Measurements from ENCODE around the gene GMEB2. TPM values are rescaled to one million over a fixed set of nuclear protein-coding genes. Genes with fewer than 3 reads are reported as not detected.

Gene GMEB2
- total and polyA plus RNA-seq, 10 of the 15 experiments (the other 5 are each of a cell fraction or from before 2014, with no cell fraction given) = 0.08 to 15.1 (median 6.9) TPM

GRCh38 chr20:63668351-63668750 is 41.5 kb upstream of the GMEB2 start (continued):
- TF ChIP-seq USF1 (IDR thresholded peaks at IDR 0.05; ENCODE audit: borderline replicate concordance, extremely low read length, insufficient read depth, low read depth, low read length) (no peak), TARDBP (IDR thresholded peaks at IDR 0.05; ENCODE audit: borderline replicate concordance) (no peak)

GRCh38 chr20:63667858-63668257 is 41.0 kb upstream of the GMEB2 start:
- Histone ChIP-seq H3K4me1 (ENCODE audit: control insufficient read depth, insufficient read depth, low read length) (no peaks in the 10 kb centered on the region), H3K79me2 (ENCODE audit: control insufficient read depth, insufficient read depth, low read length) (no peaks in the 10 kb centered on the region), H3K36me3 (ENCODE audit: control insufficient read depth in 2 of 2, insufficient read depth in 2 of 2, low read length in 1 of 2) (peaks cover 8 to 16% of the 10 kb centered on the region in 2 experiments; a peak in 3 of 4 replicates), H4K20me1 (ENCODE audit: control insufficient read depth, insufficient read depth) (no peaks in the 10 kb centered on the region), H3K9me3 (replicated peaks; ENCODE audit: control insufficient read depth, insufficient read depth, low read length) (no peaks in the 10 kb centered on the region), H3K9ac (ENCODE audit: control insufficient read depth, insufficient read depth, low read length) (no peak overlapping the region), H3K4me3 (no peak overlapping the region), H3K27ac (ENCODE audit: control insufficient read depth, insufficient read depth) (no peak overlapping the region), H2AFZ (ENCODE audit: control insufficient read depth, low read depth, low read length) (no peak overlapping the region), H3K27me3 (replicated peaks in 1 of 2; ENCODE audit: control insufficient read depth in 2 of 2, insufficient read depth in 2 of 2, low read length in 1 of 2) (no peaks in the 10 kb centered on the region), H3K4me2 (ENCODE audit: control insufficient read depth, insufficient read depth) (no peak overlapping the region)
- ChIA-PET CTCF (no interaction called here), POLR2A (no interaction called here), RAD21 (ENCODE audit: unreplicated experiment) (no interaction called here), SMC1A (ENCODE audit: uncharacterized antibody, unreplicated experiment) (no interaction called here)
- in situ Hi-C loops (cut with MboI) = no loop called here
- TF ChIP-seq CBX3 (IDR thresholded peaks at IDR 0.05; ENCODE audit: borderline replicate concordance, low read depth) (no peak), BCLAF1 (IDR thresholded peaks at IDR 0.05) (no peak)
- no peak for FAIRE-seq
- 84% methylated on average over 10 of the region's 16 CpGs for WGBS (ENCODE audit: insufficient coverage, insufficient replicate concordance, low lambda C conversion rate, missing lambda C conversion rate)
- BruUV-seq (replicated peaks) = no TSS peak
- no peak for DNase-seq (ENCODE audit: low read depth, low spot score)
- intact Hi-C loops (cut with micrococcal nuclease; ENCODE audit: unreplicated experiment) = no loop called here
- no peak for ATAC-seq
